ENCODE measurements around the gene KCNK7.
A peak's percentile ranks its signal among the peaks of the same experiment; 100 is the strongest.

The KCNK7 gene

GRCh38 chr11:65557280-65558001 is 38.2 kb downstream of the KCNK7 start:
- DNase-seq (ENCODE audit: low spot score) = peak; percentile 36

- DNase-seq (ENCODE audit: low spot score) = peak; percentile 10
Measured at GRCh38 chr11:65556470-65557279, 38.9 kb downstream of the KCNK7 start.

DNA sequence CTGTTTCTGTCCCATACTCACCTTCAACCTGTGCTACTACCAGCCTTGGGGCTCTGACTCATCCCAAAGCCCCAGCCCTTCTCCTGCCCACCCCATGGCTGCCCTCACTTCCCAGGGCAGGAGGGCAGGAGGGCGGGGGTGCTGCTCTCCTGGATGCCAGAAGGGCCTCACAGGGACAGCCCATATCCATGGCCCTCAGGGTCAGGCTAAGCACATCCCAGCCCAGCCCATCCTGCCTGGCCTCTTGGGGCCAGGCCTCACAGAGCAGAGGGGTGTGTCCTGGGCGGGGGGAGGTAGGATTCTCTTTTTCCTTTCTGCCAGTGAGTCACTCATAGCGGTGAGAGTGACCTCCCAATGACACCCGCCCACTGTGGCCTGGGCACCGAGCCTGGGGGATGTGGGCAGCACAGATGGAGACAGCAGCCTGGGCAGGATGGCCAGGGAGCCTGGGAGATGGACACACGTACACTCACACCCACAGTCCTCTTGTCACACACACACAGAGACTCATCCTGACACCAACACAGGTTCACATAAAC is 39.8 kb downstream of the KCNK7 start:
- DNase-seq (ENCODE audit: low spot score) = no peak

GRCh38 chr11:65554842-65555430 is 40.7 kb downstream of the KCNK7 start:
- no peak for DNase-seq (ENCODE audit: low spot score)

DNA sequence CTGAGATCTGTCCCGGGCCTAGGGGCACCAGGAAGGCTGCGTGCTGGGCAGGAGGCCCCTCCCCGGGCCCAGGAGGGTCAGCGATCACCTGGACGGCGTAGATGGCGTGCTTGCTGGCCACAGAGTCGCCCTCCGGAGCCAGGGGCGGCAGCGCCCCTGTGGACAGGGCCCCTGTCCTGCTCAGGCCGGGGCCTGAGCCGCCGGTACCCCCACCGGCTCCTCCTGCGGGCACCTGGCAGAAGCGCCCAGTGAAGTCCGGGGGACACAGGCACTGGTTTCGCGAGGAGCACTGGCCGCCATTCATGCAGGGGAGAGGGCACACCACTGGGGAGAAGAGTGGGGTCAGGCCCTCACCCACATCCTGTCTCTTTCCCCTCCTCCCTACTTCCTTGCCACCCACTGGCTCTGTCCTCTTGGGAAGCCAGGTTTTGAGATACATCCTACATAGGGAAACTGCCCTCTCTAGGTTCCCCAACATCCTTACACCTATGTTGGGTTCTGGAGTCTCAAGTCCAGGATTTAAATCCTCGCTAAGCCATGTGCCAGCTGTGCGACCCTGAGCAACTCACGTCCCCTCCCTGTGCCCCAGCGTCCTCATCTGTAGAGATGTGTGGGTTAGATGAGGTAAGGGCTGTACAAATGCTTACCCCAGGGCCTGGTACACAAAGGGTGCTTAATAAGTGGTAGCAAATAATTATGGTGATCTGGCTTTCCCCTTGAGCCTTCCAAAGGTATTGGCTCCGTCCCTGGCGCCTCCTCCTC is 41.4 kb downstream of the KCNK7 start:
- no peak for DNase-seq (ENCODE audit: low spot score)

GRCh38 chr11:65553301-65554001 is 42.1 kb downstream of the KCNK7 start:
- no peak for DNase-seq (ENCODE audit: low spot score)

GRCh38 chr11:65552388-65552951 is 43.1 kb downstream of the KCNK7 start:
- DNase-seq (ENCODE audit: low spot score) = no peak

DNA sequence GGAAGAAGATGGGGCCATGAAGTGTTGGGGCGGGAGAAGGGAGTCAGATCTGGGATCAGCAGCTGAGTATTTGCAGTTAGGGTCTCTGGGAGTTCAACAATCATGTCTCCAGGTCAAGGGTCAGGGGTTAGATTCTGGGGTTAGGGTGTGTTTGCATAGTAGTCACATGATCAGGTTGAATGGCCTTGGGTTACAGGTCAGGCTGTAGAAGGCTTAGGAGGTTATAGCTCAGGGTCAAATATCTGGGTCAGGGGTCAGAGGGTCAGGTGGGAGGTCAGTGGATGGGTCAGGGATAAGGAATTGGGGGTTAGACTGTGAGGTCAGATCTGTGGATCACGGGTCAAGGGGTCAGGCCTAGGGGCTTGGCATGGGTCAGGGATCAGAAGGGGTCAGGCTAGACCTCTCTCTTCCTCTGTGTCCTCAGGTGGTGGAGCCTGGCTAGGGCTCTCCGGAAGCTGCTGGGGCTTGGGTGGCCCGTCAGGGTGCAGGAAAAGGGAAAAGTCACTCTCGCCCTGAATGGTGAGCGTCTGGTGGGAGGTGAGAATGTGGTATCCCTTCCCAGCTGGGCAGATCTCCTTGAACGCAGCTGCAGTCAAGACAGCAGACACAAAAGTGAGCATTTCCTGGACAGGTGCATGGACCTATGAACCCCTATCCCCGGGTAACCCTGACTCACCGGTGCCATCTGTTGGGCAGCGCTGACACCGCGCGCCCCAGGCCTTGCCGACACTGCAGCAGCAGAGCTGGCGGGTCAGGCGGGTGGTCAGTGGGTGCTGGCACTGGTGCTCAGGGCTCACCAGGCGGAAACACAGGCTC is 43.8 kb downstream of the KCNK7 start:
- no peak for DNase-seq (ENCODE audit: low spot score)

DNA sequence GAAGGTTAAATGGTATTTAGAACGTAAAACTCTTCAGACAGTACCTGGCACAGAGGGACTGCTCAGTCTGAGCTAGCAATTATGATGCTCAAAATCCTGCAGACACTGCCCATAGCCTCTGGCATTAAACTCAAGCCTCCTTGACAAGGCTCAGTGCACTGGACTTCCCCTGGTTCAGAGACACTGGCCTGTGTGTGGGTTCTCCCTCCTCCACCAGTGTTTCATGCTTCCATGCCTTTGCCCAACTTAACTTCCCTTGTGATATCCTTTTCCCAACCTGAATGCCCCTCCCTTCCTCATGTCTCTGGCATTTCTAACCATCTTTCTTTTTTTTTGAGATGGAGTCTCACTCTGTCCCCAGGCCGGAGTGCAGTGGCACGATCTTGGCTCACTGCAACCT is 46.5 kb downstream of the KCNK7 start:
- DNase-seq (ENCODE audit: low spot score) = no peak

- DNase-seq (ENCODE audit: low spot score) = no peak
Measured at GRCh38 chr11:65548395-65548794, 47.2 kb downstream of the KCNK7 start.

- DNase-seq (ENCODE audit: low spot score) = no peak
Measured at GRCh38 chr11:65547446-65548125, 48.0 kb downstream of the KCNK7 start.

GRCh38 chr11:65546217-65546958 is 49.2 kb downstream of the KCNK7 start:
- DNase-seq (ENCODE audit: low spot score) = peak; percentile 96

GRCh38 chr11:65545853-65546216 is 49.8 kb downstream of the KCNK7 start:
- no peak for DNase-seq (ENCODE audit: low spot score)

All from iPS-NIHi11 (cell line).